ENCODE measurements around the gene BST2. TPM values are rescaled to one million over a fixed set of nuclear protein-coding genes. Genes with fewer than 3 reads are reported as not detected.

BST2 gene
- total and polyA plus RNA-seq, 10 of the 15 experiments (the other 5 are each of a cell fraction or from before 2014, with no cell fraction given) = 16.6 to 372 (median 264) TPM

DNA sequence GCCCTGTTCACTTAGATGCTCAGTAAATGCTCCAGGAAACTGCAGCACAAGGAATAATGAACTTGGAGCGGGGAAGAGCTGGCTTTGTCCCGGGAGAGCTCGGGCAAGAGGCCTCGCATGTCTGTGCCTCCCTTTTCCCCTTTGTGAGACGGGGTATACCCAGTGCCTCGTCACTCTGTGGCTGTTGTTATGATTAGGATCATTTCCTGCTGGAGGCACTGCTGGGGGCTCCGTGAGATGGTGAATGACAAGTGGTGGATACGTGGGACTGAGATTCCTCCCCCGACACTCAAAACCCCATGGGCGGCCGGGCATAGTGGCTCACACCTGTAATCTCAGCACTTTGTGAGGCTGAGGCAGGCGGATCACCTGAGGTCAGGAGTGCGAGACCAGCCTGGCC is 27.2 kb downstream of the BST2 start:
- no peaks in the 10 kb centered on the region for H3K79me2 ChIP-seq (ENCODE audit: control insufficient read depth, insufficient read depth, low read length)
- SMC1A ChIA-PET (ENCODE audit: uncharacterized antibody, unreplicated experiment) = no interaction called here

More for the DNA sequence above, 27.2 kb downstream of the BST2 start:
- no peaks in the 10 kb centered on the region for H3K36me3 ChIP-seq (ENCODE audit: control insufficient read depth in 2 of 2, insufficient read depth in 2 of 2, low read length in 1 of 2)
- no peaks in the 10 kb centered on the region for H3K27me3 ChIP-seq (replicated peaks in 1 of 2; ENCODE audit: control insufficient read depth in 2 of 2, insufficient read depth in 2 of 2, low read length in 1 of 2)
- peaks cover 20% of the 10 kb centered on the region for H3K4me1 ChIP-seq (ENCODE audit: control insufficient read depth, insufficient read depth, low read length)
- in situ Hi-C loops (cut with MboI) = no loop called here
- ATAC-seq = no peak
- WGBS (ENCODE audit: insufficient coverage, insufficient replicate concordance, low lambda C conversion rate, missing lambda C conversion rate) = 25% methylated on average over 13 of the region's 13 CpGs
- H2AFZ ChIP-seq (ENCODE audit: control insufficient read depth, low read depth, low read length) = no peak overlapping the region
- RAD21 ChIA-PET (ENCODE audit: unreplicated experiment) = no interaction called here
- H3K4me2 ChIP-seq (ENCODE audit: control insufficient read depth, insufficient read depth) = no peak overlapping the region
- no peak overlapping the region for H3K27ac ChIP-seq (ENCODE audit: control insufficient read depth, insufficient read depth)
- no peak overlapping the region for H3K4me3 ChIP-seq
- no peak for DNase-seq (ENCODE audit: low read depth, low spot score)
- no peaks in the 10 kb centered on the region; the same call in 2 of the 3 replicates for H3K9me3 ChIP-seq (replicated peaks; ENCODE audit: control insufficient read depth, insufficient read depth, low read length)
- intact Hi-C loops (cut with micrococcal nuclease; ENCODE audit: unreplicated experiment) = no loop called here
- POLR2A ChIA-PET = no interaction called here
- no peaks in the 10 kb centered on the region for H4K20me1 ChIP-seq (ENCODE audit: control insufficient read depth, insufficient read depth)
- no TSS peak for BruUV-seq (replicated peaks)
- no peak for FAIRE-seq
- CTCF ChIA-PET = no interaction called here
- no peak overlapping the region for H3K9ac ChIP-seq (ENCODE audit: control insufficient read depth, insufficient read depth, low read length)
- TF ChIP-seq RCOR1 (conservative IDR thresholded peaks at IDR 0.05; ENCODE audit: low read depth, low read length) (no peak), ZNF274 (IDR thresholded peaks at IDR 0.05; ENCODE audit: insufficient read depth, insufficient read length) (no peak), NFIC (IDR thresholded peaks at IDR 0.05; ENCODE audit: low read depth, low read length) (no peak), JUNB (IDR thresholded peaks at IDR 0.05) (no peak), KAT2A (conservative IDR thresholded peaks at IDR 0.05; ENCODE audit: control insufficient read depth, low read depth, low read length) (no peak), SMARCA5 (IDR thresholded peaks at IDR 0.05) (no peak), IKZF2 (IDR thresholded peaks at IDR 0.05) (no peak), SREBF2 (IDR thresholded peaks at IDR 0.05; ENCODE audit: low read length) (no peak), SRF (IDR thresholded peaks at IDR 0.05; ENCODE audit: low read depth in 2 of 2, low read length in 2 of 2) (no peak), NFYB (IDR thresholded peaks at IDR 0.05; ENCODE audit: insufficient read depth, low read depth, low read length) (no peak), SIN3A (IDR thresholded peaks at IDR 0.05; ENCODE audit: low read depth, low read length) (no peak), TCF7 (IDR thresholded peaks at IDR 0.05; ENCODE audit: borderline replicate concordance) (no peak)
- TF ChIP-seq, protein P1, sequence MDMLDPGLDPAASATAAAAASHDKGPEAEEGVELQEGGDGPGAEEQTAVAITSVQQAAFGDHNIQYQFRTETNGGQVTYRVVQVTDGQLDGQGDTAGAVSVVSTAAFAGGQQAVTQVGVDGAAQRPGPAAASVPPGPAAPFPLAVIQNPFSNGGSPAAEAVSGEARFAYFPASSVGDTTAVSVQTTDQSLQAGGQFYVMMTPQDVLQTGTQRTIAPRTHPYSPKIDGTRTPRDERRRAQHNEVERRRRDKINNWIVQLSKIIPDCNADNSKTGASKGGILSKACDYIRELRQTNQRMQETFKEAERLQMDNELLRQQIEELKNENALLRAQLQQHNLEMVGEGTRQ (IDR thresholded peaks at IDR 0.05; ENCODE audit: borderline replicate concordance, low read depth, low read length) = no peak
